GM18519 (cell line): ENCODE results near the gene CGN.

ENCODE experiments used
- ATAC-seq: cut with Tn5 transposase; IDR thresholded peaks from one replicate; pipeline ENCODE4 v1.9.1; 2021; ENCODE audit warnings: mild to moderate bottlenecking, moderate library complexity; ENCODE audit not compliant: unreplicated experiment, low FRiP score

Gene CGN

DNA sequence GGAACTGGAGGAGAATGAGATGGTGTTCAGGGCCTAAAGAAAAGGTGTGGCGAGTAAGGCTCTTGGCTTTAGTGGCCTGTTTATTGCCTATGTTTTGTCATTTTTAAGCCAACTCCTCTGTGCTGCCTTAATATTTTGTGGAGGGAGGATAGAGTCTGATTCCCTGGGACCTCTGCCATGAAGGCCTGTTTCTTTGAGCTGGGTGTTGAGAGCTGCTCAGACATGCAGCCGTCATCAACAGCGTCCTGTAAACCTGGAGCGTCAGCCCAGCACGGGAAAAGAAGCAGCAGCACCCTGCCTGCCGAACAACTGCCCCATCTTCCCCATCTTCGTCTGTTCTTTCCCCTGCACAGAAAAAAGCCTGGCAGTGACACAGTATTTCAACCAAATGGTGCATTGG is 73.6 kb downstream of the CGN start:
- ATAC-seq: no peak

- no peak for ATAC-seq
These were observed 74.4 kb downstream of the CGN start for GRCh38 chr1:151585622-151586021.
